C4-2B (cell line): Measurements from ENCODE around the gene PRIMA1.

Experiments
- H3K27ac ChIP-seq: fragments of 450-650 bp; 2 replicates; pipeline ENCODE4 v1.5.1; 2017
- CTCF ChIP-seq: fragments of 450-650 bp; conservative IDR thresholded peaks from 2 replicates; pipeline ENCODE4 v1.5.1; 2017; ENCODE audit warnings: mild to moderate bottlenecking
- ZFX ChIP-seq: fragments of 450-650 bp; IDR thresholded peaks from 2 replicates; pipeline ENCODE4 v1.6.1; 2017

Gene PRIMA1

GRCh38 chr14:93686268-93686667 is 102.0 kb downstream of the PRIMA1 start:
- H3K27ac ChIP-seq, result no peak overlapping the region
- TF ChIP-seq CTCF, result no peak

DNA sequence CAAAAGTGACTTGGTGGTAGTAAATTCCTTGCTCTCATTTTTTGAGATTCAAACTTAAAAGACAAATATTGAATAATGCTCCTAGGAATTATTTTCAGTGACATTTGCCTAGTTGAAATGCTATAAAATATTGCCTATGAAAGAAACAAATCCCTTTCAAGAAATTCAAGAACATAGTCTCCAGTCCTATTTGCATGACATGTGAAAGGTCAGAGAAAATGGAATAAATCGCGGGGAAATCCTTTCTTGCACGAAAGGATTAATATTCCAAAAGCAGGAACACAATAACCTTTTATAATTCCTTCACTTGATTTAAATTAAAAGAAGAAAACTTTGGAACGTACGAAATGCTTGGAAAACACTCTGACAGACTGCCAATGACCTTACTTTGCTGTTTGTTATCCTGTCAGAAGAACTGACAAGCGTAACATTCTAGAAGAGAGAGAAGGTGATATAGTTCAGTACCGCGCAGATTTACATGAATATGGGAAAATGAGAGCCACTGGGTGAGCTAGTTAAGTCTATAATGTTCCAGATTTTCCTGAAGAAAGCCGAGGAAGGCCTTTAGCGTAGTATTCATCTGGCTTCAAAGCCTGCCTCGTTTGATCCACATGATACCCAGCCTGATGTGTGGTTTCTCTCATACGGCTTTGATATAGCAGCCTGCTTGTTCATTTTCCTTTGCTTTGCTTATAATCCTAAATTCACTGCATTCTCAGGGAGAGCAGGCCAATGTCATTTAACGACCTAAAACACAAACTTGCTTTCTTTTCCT is 103.0 kb downstream of the PRIMA1 start:
- H3K27ac ChIP-seq, result no peak overlapping the region
- TF ChIP-seq CTCF, result no peak
- TF ChIP-seq ZFX, result no peak

DNA sequence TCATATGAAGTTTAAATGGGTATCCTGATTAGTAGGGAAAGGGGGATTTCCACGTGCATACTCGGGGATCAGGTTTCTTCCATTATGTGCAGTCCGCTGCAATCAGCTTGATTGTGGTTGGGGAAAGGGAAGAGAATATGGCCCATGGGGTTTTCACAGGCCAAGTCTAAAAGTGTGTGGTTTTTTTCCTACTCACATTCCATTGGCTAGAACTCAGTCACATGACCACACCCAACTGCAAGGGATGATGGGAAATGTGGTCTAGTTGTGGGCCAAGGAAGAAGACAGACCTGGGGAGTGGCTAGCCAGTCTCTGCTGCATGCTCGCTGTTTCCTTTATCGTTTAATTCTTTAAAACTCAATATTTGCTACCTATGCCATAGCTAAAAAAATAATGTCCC is 105.1 kb downstream of the PRIMA1 start:
- TF ChIP-seq ZFX, result no peak
- no peak for TF ChIP-seq CTCF
- no peak overlapping the region for H3K27ac ChIP-seq

GRCh38 chr14:93682459-93682858 is 105.8 kb downstream of the PRIMA1 start:
- no peak overlapping the region for H3K27ac ChIP-seq
- TF ChIP-seq ZFX (no peak), CTCF (no peak)

- no peak overlapping the region for H3K27ac ChIP-seq
- TF ChIP-seq ZFX (no peak), CTCF (no peak)
Measured at GRCh38 chr14:93676416-93676958, 111.8 kb downstream of the PRIMA1 start.

GRCh38 chr14:93675651-93676050 is 112.6 kb downstream of the PRIMA1 start:
- no peak for TF ChIP-seq ZFX
- TF ChIP-seq CTCF, result no peak

GRCh38 chr14:93674343-93674742 is 113.9 kb downstream of the PRIMA1 start:
- no peak overlapping the region for H3K27ac ChIP-seq
- no peak for TF ChIP-seq CTCF
- TF ChIP-seq ZFX, result no peak

More at GRCh38 chr14:93675651-93676050, 112.6 kb downstream of the PRIMA1 start:
- no peak overlapping the region for H3K27ac ChIP-seq
